Natural killer cell (primary cell): ENCODE measurements around the gene NUP42. TPM values are rescaled to one million over a fixed set of nuclear protein-coding genes. Genes with fewer than 3 reads are reported as not detected.

Experiments used
- ATAC-seq, 3 donors: fragments of 150-1000 bp in 2 of 3; fragments of 200-7000 bp in 1 of 3; cut with Tn5 transposase; 1 replicate in 1 of 3; 2 replicates in 2 of 3; pipeline ENCODE4 v1.10.0; 2021; ENCODE audit warnings: mild to moderate bottlenecking in 2 of 3, moderate library complexity in 2 of 3
- DNase-seq, 2 donors: peaks; one replicate each; pipeline versions ENCODE4 v3.0.0 to v3.0.0-alpha.2; 2013 to 2021; ENCODE audit warnings: mixed read lengths in 1 of 2
- H3K27ac ChIP-seq: one replicate; pipeline ENCODE4 v1.5.1; 2013; ENCODE audit warnings: mild to moderate bottlenecking, low read length
- H3K27me3 ChIP-seq: one replicate; pipeline ENCODE4 v1.6.1; 2013; ENCODE audit warnings: low read length; ENCODE audit not compliant: control insufficient read depth, insufficient read depth
- H3K36me3 ChIP-seq: one replicate; pipeline ENCODE4 v1.6.1; 2013; ENCODE audit warnings: low read length; ENCODE audit not compliant: control insufficient read depth, insufficient read depth
- H3K4me1 ChIP-seq: one replicate; pipeline ENCODE4 v1.6.1; 2013; ENCODE audit warnings: low read length; ENCODE audit not compliant: control insufficient read depth, insufficient read depth
- H3K4me3 ChIP-seq: one replicate; pipeline ENCODE4 v1.5.1; 2013; ENCODE audit warnings: low read length
- H3K9me3 ChIP-seq: one replicate; pipeline ENCODE4 v1.6.1; 2013; ENCODE audit warnings: low read length; ENCODE audit not compliant: control insufficient read depth, insufficient read depth
- H3K27ac Mint-ChIP-seq, 2 donors: one replicate each; pipeline ENCODE4 v1.8.0; 2022; ENCODE audit warnings: mild to moderate bottlenecking in 2 of 2, mixed read lengths in 2 of 2, moderate library complexity in 1 of 2
- H3K27me3 Mint-ChIP-seq, 2 donors: one replicate each; pipeline ENCODE4 v1.8.0; 2022; ENCODE audit warnings: low read depth in 2 of 2, mixed read lengths in 2 of 2
- H3K36me3 Mint-ChIP-seq: one replicate; pipeline ENCODE4 v1.8.0; 2022; ENCODE audit warnings: mixed read lengths
- H3K4me1 Mint-ChIP-seq, 2 donors: one replicate each; pipeline ENCODE4 v1.8.0; 2022; ENCODE audit warnings: mixed read lengths in 2 of 2
- H3K4me3 Mint-ChIP-seq: one replicate; pipeline ENCODE4 v1.8.0; 2022; ENCODE audit warnings: mild to moderate bottlenecking, moderate library complexity, mixed read lengths
- H3K9me3 Mint-ChIP-seq, 2 donors: one replicate each; pipeline ENCODE4 v1.8.0; 2022; ENCODE audit warnings: mixed read lengths in 2 of 2
- WGBS: methylation state at CpG from one replicate; pipeline ENCODE4 v1.1.7; 2013; ENCODE audit warnings: missing lambda C conversion rate; ENCODE audit not compliant: insufficient coverage; 5-methylcytosine and 5-hydroxymethylcytosine counted together
- intact Hi-C: fragments of 100-400 bp; cut with micrococcal nuclease; formaldehyde crosslinking; loops from one replicate; pipeline ENCODE4 v1.14.2; 2022
- total RNA-seq, 4 donors: library from RNA; stranded (reverse); fragments of 120-200 nt in 1 of 4; gene quantifications; one replicate each; pipeline versions ENCODE4 v1.2.3 to v1.2.4, GENCODE V29; 2013 to 2022
- TF ChIP-seq, protein P1 (sequence below): fragments of 200-600 bp; IDR thresholded peaks from one replicate; pipeline ENCODE4 v1.8.0; 2022; ENCODE audit warnings: antibody characterized with exemption

Gene NUP42
- total RNA-seq, 3 donors from 2014 or later (not counting 1 experiment from before 2014, with no cell fraction given): 37.5 to 41.6 (median 40.2) TPM

DNA sequence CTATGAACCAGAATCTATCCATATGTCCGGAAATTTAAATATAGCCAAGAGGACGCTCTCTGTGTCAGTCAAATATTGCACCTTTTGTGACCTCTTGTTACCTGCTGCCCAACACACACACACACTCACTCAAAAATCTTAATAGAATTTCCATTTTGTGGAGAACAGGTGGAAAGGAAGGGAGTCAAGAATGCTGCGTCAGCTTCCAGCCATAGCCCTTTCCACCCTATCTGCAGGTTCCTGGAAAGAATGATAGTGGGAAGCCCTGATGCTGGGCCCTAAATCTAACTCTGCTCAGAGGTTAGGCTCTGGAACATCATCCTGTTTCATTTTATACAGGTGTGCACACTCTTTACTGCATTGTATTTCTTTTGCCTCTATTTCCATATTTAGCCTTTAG, 55.2 kb downstream of the NUP42 start:
- intact Hi-C loops: no loop called here
- no peaks in the 10 kb centered on the region for H3K9me3 ChIP-seq
- H3K36me3 ChIP-seq: no peaks in the 10 kb centered on the region
- H3K27me3 Mint-ChIP-seq: peaks cover 0 to 5% of the 10 kb centered on the region in 2 donors
- H3K9me3 Mint-ChIP-seq: no peaks in the 10 kb centered on the region
- TF ChIP-seq, protein P1, sequence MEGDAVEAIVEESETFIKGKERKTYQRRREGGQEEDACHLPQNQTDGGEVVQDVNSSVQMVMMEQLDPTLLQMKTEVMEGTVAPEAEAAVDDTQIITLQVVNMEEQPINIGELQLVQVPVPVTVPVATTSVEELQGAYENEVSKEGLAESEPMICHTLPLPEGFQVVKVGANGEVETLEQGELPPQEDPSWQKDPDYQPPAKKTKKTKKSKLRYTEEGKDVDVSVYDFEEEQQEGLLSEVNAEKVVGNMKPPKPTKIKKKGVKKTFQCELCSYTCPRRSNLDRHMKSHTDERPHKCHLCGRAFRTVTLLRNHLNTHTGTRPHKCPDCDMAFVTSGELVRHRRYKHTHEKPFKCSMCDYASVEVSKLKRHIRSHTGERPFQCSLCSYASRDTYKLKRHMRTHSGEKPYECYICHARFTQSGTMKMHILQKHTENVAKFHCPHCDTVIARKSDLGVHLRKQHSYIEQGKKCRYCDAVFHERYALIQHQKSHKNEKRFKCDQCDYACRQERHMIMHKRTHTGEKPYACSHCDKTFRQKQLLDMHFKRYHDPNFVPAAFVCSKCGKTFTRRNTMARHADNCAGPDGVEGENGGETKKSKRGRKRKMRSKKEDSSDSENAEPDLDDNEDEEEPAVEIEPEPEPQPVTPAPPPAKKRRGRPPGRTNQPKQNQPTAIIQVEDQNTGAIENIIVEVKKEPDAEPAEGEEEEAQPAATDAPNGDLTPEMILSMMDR: no peak
- ATAC-seq (no peak), DNase-seq (no peak)
- H3K4me1 ChIP-seq: no peaks in the 10 kb centered on the region
- 90% methylated on average over 2 of the region's 3 CpGs for WGBS
- no peaks in the 10 kb centered on the region for H3K27me3 ChIP-seq
- H3K27ac Mint-ChIP-seq: no peak overlapping the region
- H3K4me3 ChIP-seq: no peak overlapping the region
- no peaks in the 10 kb centered on the region for H3K36me3 Mint-ChIP-seq
- H3K4me3 Mint-ChIP-seq: no peak overlapping the region
- peaks cover 0 to 5% of the 10 kb centered on the region in 2 donors for H3K4me1 Mint-ChIP-seq
- H3K27ac ChIP-seq: no peak overlapping the region

DNA sequence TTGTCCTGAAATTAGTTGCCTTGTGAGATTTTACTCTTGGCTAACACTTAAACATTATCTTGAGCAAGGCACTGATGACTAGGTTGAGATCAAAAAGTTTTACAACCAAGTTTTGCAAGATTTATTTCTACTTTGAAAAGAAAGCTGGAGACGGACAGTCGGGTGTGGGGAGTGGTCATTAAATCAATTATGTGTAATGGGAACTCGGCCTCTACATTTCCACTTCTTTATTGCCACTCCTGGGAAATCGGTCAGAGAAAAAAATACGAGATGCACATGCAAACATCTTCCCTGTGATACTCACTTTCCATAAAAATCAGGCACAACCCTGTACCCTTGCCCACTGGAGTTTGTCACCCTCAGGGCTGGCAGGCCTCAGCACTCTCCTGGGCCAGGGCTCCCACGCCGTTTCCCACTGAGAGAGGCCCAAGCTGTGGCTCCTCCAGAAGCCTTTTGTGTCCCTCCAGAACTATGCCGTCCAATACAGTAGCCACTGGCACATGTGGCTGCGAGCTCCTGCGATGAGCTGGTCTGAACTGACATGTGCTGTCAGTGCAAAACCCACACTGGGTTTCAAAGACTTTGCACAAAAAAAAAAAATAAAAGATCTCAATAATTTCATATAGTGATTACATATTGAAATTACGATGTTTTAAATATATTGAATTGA, 57.3 kb downstream of the NUP42 start:
- Histone ChIP-seq H3K27me3 (no peaks in the 10 kb centered on the region), H3K9me3 (no peaks in the 10 kb centered on the region), H3K36me3 (no peaks in the 10 kb centered on the region), H3K27ac (no peak overlapping the region), H3K4me3 (no peak overlapping the region), H3K4me1 (no peaks in the 10 kb centered on the region)
- TF ChIP-seq, protein P1: no peak
- Mint-ChIP-seq H3K27me3 (peaks cover 4 to 11% of the 10 kb centered on the region in 2 donors), H3K4me1 (peaks cover 0 to 5% of the 10 kb centered on the region in 2 donors), H3K4me3 (no peak overlapping the region), H3K36me3 (no peaks in the 10 kb centered on the region), H3K9me3 (no peaks in the 10 kb centered on the region), H3K27ac (no peak overlapping the region)
- ATAC-seq (no peak), DNase-seq (no peak)
- WGBS: 91% methylated on average over 7 of the region's 11 CpGs
- intact Hi-C loops: no loop called here

DNA sequence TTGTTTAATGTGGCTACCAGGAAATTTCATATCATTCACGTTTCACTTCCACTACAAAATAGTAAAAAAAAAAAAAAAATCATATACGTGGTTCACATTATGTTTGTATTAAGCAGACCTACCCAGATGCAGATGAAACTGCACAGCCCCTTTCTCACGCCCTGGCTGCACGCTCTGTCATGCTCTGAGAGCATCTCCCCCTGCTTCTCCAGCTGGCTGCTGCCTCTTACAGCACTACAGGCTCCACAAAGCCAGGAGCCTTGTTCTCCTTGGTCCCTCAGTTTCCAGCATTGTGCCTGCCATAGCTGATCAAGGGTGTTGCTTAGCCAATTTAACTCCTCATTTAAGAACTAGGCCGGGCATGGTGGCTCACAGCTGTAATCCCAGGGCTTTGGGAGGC, 57.9 kb downstream of the NUP42 start:
- Histone ChIP-seq H3K36me3 (no peaks in the 10 kb centered on the region), H3K4me3 (no peak overlapping the region), H3K9me3 (no peaks in the 10 kb centered on the region), H3K27me3 (no peaks in the 10 kb centered on the region), H3K27ac (no peak overlapping the region), H3K4me1 (no peaks in the 10 kb centered on the region)
- no peaks in the 10 kb centered on the region for H3K36me3 Mint-ChIP-seq
- no peak overlapping the region for H3K4me3 Mint-ChIP-seq
- TF ChIP-seq, protein P1: no peak
- DNase-seq (no peak), ATAC-seq (no peak)
- peaks cover 0 to 4% of the 10 kb centered on the region in 2 donors for H3K4me1 Mint-ChIP-seq
- peaks cover 9 to 17% of the 10 kb centered on the region in 2 donors for H3K27me3 Mint-ChIP-seq
- 93% methylated on average over 4 of the region's 5 CpGs for WGBS
- no peak overlapping the region for H3K27ac Mint-ChIP-seq
- intact Hi-C loops: no loop called here
- no peaks in the 10 kb centered on the region for H3K9me3 Mint-ChIP-seq

DNA sequence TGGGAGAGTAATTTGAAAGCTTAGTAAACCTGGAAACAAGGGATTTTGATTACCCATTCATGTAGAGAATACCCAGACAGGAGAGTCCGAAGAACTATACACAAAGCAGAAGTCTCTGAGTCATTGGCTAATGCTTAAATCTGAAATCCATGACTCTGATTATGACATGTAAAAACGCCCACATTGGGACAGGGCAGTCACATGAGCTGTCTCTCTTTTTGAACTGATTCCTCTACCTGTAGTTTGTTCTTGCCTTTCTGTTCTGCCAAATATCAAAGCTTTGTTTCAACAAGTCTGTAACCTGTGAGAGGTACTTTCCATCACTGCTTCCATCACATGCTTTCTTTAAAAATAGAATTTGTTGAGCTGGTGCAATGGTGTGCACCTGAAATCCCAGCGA, 60.5 kb downstream of the NUP42 start:
- no peaks in the 10 kb centered on the region for H3K4me1 Mint-ChIP-seq
- intact Hi-C loops: no loop called here
- Histone ChIP-seq H3K36me3 (no peaks in the 10 kb centered on the region), H3K4me1 (peaks cover 2% of the 10 kb centered on the region), H3K27me3 (peaks cover 5% of the 10 kb centered on the region), H3K27ac (no peak overlapping the region), H3K4me3 (no peak overlapping the region), H3K9me3 (no peaks in the 10 kb centered on the region)
- H3K36me3 Mint-ChIP-seq: no peaks in the 10 kb centered on the region
- H3K4me3 Mint-ChIP-seq: no peak overlapping the region
- TF ChIP-seq, protein P1: no peak
- DNase-seq (no peak), ATAC-seq (no peak)
- peaks cover 22 to 41% of the 10 kb centered on the region in 2 donors for H3K27me3 Mint-ChIP-seq
- H3K9me3 Mint-ChIP-seq: no peaks in the 10 kb centered on the region
- H3K27ac Mint-ChIP-seq: no peak overlapping the region
- 60% methylated on average over 3 of the region's 3 CpGs for WGBS
